PC-9 (cell line): ENCODE results near the gene HTRA3. TPM values are rescaled to one million over a fixed set of nuclear protein-coding genes. Genes with fewer than 3 reads are reported as not detected.

Source experiments
- BruUV-seq: library from RNA; stranded (reverse); fragments of 400-500 nt; replicated peaks from 2 replicates; lab custom pipeline; 2021; lab: Mats Ljungman, UMichigan
- CTCF ChIA-PET: fragments of 300-600 bp; sonication (Branson Sonifier 250); formaldehyde crosslinking; loops from one replicate; lab custom pipeline; 2022; ENCODE audit warnings: antibody characterized with exemption; lab: Charles Lee
- POLR2A ChIA-PET: fragments of 300-600 bp; sonication (Branson Sonifier 250); formaldehyde crosslinking; loops from one replicate; lab custom pipeline; 2022; ENCODE audit warnings: antibody characterized with exemption; ENCODE audit not compliant: unreplicated experiment; lab: Charles Lee
- DNase-seq, 2 experiments: peaks; one replicate each; pipeline versions ENCODE4 v3.0.0 to v3.0.0-alpha.2; 2015 to 2022; ENCODE audit warnings: mixed read lengths in 1 of 2
- H2AFZ ChIP-seq: fragments of 200-600 bp; sonication (generic); 2 replicates; pipeline ENCODE4 v1.8.1; 2017; ENCODE audit warnings: antibody characterized with exemption
- H3F3A ChIP-seq: fragments of 200-600 bp; sonication (generic); 2 replicates; pipeline ENCODE4 v1.8.1; 2017; ENCODE audit warnings: antibody characterized with exemption, mild to moderate bottlenecking, low read depth; ENCODE audit not compliant: insufficient read depth
- H3K27ac ChIP-seq: fragments of 200-600 bp; sonication (generic); 2 replicates; pipeline ENCODE4 v1.6.1; 2016; ENCODE audit warnings: mixed run types
- H3K27me3 ChIP-seq: fragments of 200-600 bp; sonication (generic); 2 replicates; pipeline ENCODE4 v1.6.1; 2016; ENCODE audit warnings: low read depth, mixed run types; ENCODE audit not compliant: insufficient read depth
- H3K36me3 ChIP-seq: fragments of 200-600 bp; sonication (generic); 2 replicates; pipeline ENCODE4 v1.6.1; 2016; ENCODE audit warnings: low read depth, mixed run types
- H3K4me1 ChIP-seq: fragments of 200-600 bp; sonication (generic); replicated peaks from 2 replicates; pipeline ENCODE4 v1.6.1; 2016; ENCODE audit warnings: mixed run types; ENCODE audit not compliant: insufficient read depth
- H3K4me2 ChIP-seq: fragments of 200-600 bp; sonication (generic); 2 replicates; pipeline ENCODE4 v1.6.1; 2017; ENCODE audit warnings: mixed run types
- H3K4me3 ChIP-seq: fragments of 200-600 bp; sonication (generic); 2 replicates; pipeline ENCODE4 v1.6.1; 2016; ENCODE audit warnings: mixed run types
- H3K79me2 ChIP-seq: fragments of 200-600 bp; sonication (generic); 2 replicates; pipeline ENCODE4 v1.6.1; 2017; ENCODE audit warnings: low read depth, mixed run types
- H3K9me2 ChIP-seq: fragments of 200-600 bp; sonication (generic); 2 replicates; pipeline ENCODE4 v1.8.1; 2017; ENCODE audit warnings: mild to moderate bottlenecking; ENCODE audit not compliant: insufficient read depth
- H3K9me3 ChIP-seq: fragments of 200-600 bp; sonication (generic); 2 replicates; pipeline ENCODE4 v1.8.1; 2016; ENCODE audit warnings: low read depth; ENCODE audit not compliant: insufficient read depth
- H4K20me1 ChIP-seq: fragments of 200-600 bp; sonication (generic); 2 replicates; pipeline ENCODE4 v1.8.1; 2017; ENCODE audit not compliant: insufficient read depth
- EZH2 ChIP-seq: fragments of 200-600 bp; sonication (generic); IDR thresholded peaks from 2 replicates; pipeline ENCODE4 v1.8.0; 2017; ENCODE audit warnings: antibody characterized with exemption, low read depth
- intact Hi-C: fragments of 100-400 bp; cut with micrococcal nuclease; formaldehyde crosslinking; loops from one replicate; pipeline ENCODE4 v1.10.0; 2022; ENCODE audit not compliant: unreplicated experiment
- total RNA-seq: library from RNA; stranded (reverse); gene quantifications from 2 replicates; pipeline ENCODE4 v1.2.3, GENCODE V29; 2021
- TF ChIP-seq, protein P1 (sequence below): fragments of 200-600 bp; sonication (generic); conservative IDR thresholded peaks from 2 replicates; pipeline ENCODE4 v1.6.1; 2017; ENCODE audit warnings: mixed run types, antibody characterized with exemption, mild to moderate bottlenecking, moderate library complexity

Gene HTRA3
- total RNA-seq, 1 experiment from 2014 or later: 14.1 TPM

DNA sequence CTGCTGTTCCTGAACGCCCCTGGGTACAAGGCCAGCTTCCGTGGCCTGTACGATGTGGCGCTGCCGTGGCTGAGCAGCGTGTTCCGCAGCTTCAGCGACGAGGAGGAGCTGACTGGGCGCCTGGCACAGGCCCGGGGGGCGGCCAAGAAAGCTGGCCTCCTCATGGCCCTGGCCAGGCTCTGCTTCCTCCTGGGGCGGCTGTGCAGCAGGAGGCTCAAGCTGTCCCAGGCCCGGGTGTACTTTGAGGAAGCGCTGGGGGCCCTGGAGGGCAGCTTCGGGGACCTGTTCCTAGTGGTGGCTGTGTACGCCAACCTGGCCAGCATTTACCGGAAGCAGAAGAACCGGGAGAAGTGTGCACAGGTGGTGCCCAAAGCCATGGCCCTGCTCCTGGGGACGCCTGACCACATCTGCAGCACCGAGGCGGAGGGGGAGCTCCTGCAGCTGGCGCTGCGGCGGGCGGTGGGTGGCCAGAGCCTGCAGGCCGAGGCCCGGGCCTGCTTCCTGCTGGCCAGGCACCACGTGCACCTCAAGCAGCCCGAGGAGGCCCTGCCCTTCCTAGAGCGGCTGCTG is 42.3 kb upstream of the HTRA3 start:
- Histone ChIP-seq H3K9me3 (no peaks in the 10 kb centered on the region), H3K27me3 (no peaks in the 10 kb centered on the region), H3F3A (no peaks in the 10 kb centered on the region), H3K9me2 (no peaks in the 10 kb centered on the region), H4K20me1 (no peaks in the 10 kb centered on the region), H3K79me2 (no peaks in the 10 kb centered on the region), H3K27ac (no peak overlapping the region), H3K4me3 (no peak overlapping the region), H3K4me1 (peaks cover 13% of the 10 kb centered on the region), H3K36me3 (no peaks in the 10 kb centered on the region), H3K4me2 (no peak overlapping the region), H2AFZ (no peak overlapping the region)
- ChIA-PET POLR2A (no interaction called here), CTCF (no interaction called here)
- BruUV-seq: no TSS peak
- DNase-seq: no peak
- TF ChIP-seq, protein P1, sequence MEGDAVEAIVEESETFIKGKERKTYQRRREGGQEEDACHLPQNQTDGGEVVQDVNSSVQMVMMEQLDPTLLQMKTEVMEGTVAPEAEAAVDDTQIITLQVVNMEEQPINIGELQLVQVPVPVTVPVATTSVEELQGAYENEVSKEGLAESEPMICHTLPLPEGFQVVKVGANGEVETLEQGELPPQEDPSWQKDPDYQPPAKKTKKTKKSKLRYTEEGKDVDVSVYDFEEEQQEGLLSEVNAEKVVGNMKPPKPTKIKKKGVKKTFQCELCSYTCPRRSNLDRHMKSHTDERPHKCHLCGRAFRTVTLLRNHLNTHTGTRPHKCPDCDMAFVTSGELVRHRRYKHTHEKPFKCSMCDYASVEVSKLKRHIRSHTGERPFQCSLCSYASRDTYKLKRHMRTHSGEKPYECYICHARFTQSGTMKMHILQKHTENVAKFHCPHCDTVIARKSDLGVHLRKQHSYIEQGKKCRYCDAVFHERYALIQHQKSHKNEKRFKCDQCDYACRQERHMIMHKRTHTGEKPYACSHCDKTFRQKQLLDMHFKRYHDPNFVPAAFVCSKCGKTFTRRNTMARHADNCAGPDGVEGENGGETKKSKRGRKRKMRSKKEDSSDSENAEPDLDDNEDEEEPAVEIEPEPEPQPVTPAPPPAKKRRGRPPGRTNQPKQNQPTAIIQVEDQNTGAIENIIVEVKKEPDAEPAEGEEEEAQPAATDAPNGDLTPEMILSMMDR: no peak
- no peak for TF ChIP-seq EZH2
- intact Hi-C loops: no loop called here

DNA sequence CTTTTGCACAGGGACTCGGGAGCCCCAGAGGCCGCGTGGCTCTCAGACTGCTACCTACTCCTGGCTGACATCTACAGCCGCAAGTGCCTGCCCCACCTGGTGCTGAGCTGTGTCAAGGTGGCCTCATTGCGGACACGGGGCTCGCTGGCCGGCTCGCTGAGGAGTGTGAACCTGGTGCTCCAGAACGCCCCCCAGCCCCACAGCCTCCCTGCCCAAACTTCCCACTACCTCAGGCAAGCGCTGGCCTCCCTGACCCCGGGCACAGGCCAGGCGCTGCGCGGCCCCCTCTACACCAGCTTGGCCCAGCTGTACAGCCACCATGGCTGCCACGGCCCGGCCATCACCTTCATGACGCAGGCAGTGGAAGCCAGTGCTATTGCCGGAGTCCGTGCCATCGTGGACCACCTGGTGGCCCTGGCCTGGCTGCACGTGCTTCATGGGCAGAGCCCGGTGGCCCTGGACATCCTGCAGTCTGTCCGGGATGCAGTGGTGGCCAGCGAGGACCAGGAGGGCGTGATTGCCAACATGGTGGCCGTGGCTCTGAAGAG is 41.7 kb upstream of the HTRA3 start:
- Histone ChIP-seq H3F3A (no peaks in the 10 kb centered on the region), H3K36me3 (no peaks in the 10 kb centered on the region), H3K9me2 (no peaks in the 10 kb centered on the region), H2AFZ (no peak overlapping the region), H3K27ac (peak overlapping the region; percentile 26; the same call in 1 of the 2 replicates), H3K79me2 (no peaks in the 10 kb centered on the region), H3K9me3 (no peaks in the 10 kb centered on the region), H3K4me3 (no peak overlapping the region), H4K20me1 (no peaks in the 10 kb centered on the region), H3K4me2 (no peak overlapping the region), H3K4me1 (peaks cover 13% of the 10 kb centered on the region), H3K27me3 (no peaks in the 10 kb centered on the region)
- TF ChIP-seq EZH2: no peak
- TF ChIP-seq, protein P1: no peak
- no peak for DNase-seq
- intact Hi-C loops: loop anchor here (2.0 kb wide), 1 partner anchor 45 kb away; no protein-coding TSS in a partner anchor
- ChIA-PET POLR2A (no interaction called here), CTCF (interaction anchor here (0.7 to 0.9 kb wide), 2 partner anchors 51 to 911 kb away, joined by 4 to 10 read pairs; no protein-coding TSS in a partner anchor)
- no TSS peak for BruUV-seq

DNA sequence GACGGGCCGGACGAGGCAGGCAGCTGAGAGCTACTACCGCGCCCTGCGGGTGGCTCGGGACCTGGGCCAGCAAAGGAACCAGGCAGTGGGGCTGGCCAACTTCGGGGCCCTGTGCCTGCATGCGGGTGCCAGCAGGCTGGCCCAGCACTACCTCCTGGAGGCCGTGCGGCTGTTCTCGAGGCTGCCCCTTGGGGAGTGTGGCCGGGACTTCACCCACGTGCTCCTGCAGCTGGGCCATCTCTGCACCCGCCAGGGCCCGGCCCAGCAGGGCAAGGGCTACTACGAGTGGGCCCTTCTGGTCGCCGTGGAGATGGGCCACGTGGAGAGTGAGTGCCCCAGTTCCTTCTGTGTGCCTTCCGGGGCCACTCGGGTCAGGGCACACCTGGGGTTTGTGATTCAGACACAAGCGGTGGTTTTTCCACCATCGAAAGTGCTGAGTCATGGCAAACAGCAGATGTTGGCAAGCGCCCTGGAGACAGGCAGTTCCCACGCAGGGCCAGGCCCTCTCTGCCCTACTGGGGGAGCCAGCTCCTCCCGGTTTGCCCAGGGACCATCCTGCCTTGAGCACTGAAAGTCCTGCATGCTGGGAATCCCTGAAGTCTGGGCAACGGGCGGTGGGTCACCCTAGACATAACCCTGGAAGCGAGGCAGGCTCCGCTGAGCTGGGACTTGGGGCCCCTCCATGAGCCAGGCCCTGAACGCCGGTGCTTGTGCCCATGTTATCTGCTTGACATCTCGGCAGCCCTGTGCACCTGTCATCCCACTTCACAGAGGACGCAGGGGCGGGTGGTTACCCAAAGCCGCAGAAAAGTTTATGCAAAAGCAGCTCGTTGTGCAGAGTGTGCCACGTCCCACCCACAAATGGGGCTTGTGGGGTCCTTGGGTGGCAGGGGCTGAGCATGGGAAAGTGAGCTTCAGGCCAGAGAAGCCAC is 41.0 kb upstream of the HTRA3 start:
- Histone ChIP-seq H3K27ac (peak overlapping the region; percentile 26; the same call in 1 of the 2 replicates), H3K9me2 (no peaks in the 10 kb centered on the region), H3K4me3 (no peak overlapping the region), H3F3A (no peaks in the 10 kb centered on the region), H4K20me1 (no peaks in the 10 kb centered on the region), H3K9me3 (no peaks in the 10 kb centered on the region), H3K27me3 (no peaks in the 10 kb centered on the region), H3K79me2 (no peaks in the 10 kb centered on the region), H3K4me1 (peaks cover 13% of the 10 kb centered on the region), H2AFZ (no peak overlapping the region), H3K4me2 (peak overlapping the region; percentile 31; the same call in 1 of the 2 replicates), H3K36me3 (no peaks in the 10 kb centered on the region)
- TF ChIP-seq, protein P1: no peak
- no peak for TF ChIP-seq EZH2
- DNase-seq: peak; percentile 57 to 70
- ChIA-PET POLR2A (interaction anchor here (0.6 to 0.8 kb wide), 2 partner anchors 45 to 912 kb away, joined by 4 read pairs; no protein-coding TSS in a partner anchor), CTCF (interaction anchor here (0.7 to 0.9 kb wide), 2 partner anchors 52 to 910 kb away, joined by 4 to 10 read pairs; no protein-coding TSS in a partner anchor)
- intact Hi-C loops: loop anchor here (2.0 kb wide), 1 partner anchor 46 kb away; no protein-coding TSS in a partner anchor
- no TSS peak for BruUV-seq
